H1 (cell line): ENCODE data around the gene SAMMSON.

Experiments
- EGR1 ChIP-seq: IDR thresholded peaks from 2 replicates; pipeline ENCODE4 v1.6.1; 2011; ENCODE audit warnings: low read depth, low read length, borderline replicate concordance
- EZH2 ChIP-seq: fragments of 200-600 bp; sonication (generic); IDR thresholded peaks from 2 replicates; pipeline ENCODE4 v1.7.1; 2012; ENCODE audit warnings: low read depth, mild to moderate bottlenecking, moderate library complexity, low read length, inconsistent platforms; ENCODE audit not compliant: severe bottlenecking
- JUND ChIP-seq: IDR thresholded peaks from 2 replicates; pipeline ENCODE4 v1.6.1; 2011; ENCODE audit warnings: mild to moderate bottlenecking, improper control_type of control experiment, low read length
- KDM5A ChIP-seq: fragments of 200-600 bp; IDR thresholded peaks from 2 replicates; pipeline ENCODE4 v1.7.1; 2012; ENCODE audit warnings: mild to moderate bottlenecking, low read length, inconsistent platforms, mixed read lengths
- MAFK ChIP-seq: IDR thresholded peaks from 2 replicates; pipeline ENCODE4 v1.6.1; 2012; ENCODE audit warnings: low read depth, mild to moderate bottlenecking, improper control_type of control experiment, low read length
- POLR2A ChIP-seq, 2 experiments: IDR thresholded peaks; 1 replicate in 1 of 2; 2 replicates in 1 of 2; pipeline ENCODE4 v1.6.1; 2011; ENCODE audit warnings: low read depth in 2 of 2, low read length in 2 of 2, mild to moderate bottlenecking in 2 of 2; ENCODE audit errors: control extremely low read depth in 1 of 2
- POLR2AphosphoS5 ChIP-seq: IDR thresholded peaks from 2 replicates; pipeline ENCODE4 v1.6.1; 2011; ENCODE audit warnings: low read depth, low read length
- TAF7 ChIP-seq: optimal IDR thresholded peaks from 2 replicates; pipeline ENCODE3; 2011; ENCODE audit warnings: low read depth, mild to moderate bottlenecking, inconsistent platforms, low read length, moderate library complexity, borderline replicate concordance
- TF ChIP-seq, protein P1 (sequence below), 3 experiments: IDR thresholded peaks; 1 replicate in 2 of 3; 2 replicates in 1 of 3; pipeline versions ENCODE4 v1.5.1 to v1.6.1; 2011; ENCODE audit warnings: low read length in 3 of 3, mild to moderate bottlenecking in 3 of 3, inconsistent platforms in 2 of 3, low read depth in 1 of 3, moderate library complexity in 1 of 3; ENCODE audit not compliant: insufficient read depth in 1 of 3; ENCODE audit errors: control extremely low read depth in 1 of 3

DNA sequence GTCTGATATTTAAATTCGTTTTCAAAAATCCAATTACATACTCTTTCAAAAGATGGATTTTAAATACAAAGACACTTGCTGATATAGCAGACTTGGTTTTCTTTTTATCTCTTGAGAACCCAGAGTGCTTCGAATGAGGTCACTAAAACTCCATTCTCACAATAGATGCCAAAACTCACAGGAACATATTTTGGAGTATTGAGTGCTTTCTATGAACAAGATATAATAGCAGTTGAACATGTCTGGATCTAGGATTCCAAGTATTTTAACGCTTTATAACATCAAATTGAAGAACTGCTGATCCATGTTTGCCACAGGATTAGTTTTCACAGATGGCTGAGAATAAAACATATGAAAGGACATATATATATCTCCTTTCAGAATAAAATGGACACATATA, 113.2 kb downstream of the SAMMSON start:
- TF ChIP-seq KDM5A (no peak), EZH2 (no peak), JUND (no peak), POLR2A (IDR thresholded peaks at IDR 0.05; ENCODE audit: control extremely low read depth in 1 of 2, low read depth in 2 of 2, low read length in 2 of 2) (no peak), TAF7 (no peak), EGR1 (no peak), MAFK (no peak), POLR2AphosphoS5 (no peak)
- TF ChIP-seq, protein P1, sequence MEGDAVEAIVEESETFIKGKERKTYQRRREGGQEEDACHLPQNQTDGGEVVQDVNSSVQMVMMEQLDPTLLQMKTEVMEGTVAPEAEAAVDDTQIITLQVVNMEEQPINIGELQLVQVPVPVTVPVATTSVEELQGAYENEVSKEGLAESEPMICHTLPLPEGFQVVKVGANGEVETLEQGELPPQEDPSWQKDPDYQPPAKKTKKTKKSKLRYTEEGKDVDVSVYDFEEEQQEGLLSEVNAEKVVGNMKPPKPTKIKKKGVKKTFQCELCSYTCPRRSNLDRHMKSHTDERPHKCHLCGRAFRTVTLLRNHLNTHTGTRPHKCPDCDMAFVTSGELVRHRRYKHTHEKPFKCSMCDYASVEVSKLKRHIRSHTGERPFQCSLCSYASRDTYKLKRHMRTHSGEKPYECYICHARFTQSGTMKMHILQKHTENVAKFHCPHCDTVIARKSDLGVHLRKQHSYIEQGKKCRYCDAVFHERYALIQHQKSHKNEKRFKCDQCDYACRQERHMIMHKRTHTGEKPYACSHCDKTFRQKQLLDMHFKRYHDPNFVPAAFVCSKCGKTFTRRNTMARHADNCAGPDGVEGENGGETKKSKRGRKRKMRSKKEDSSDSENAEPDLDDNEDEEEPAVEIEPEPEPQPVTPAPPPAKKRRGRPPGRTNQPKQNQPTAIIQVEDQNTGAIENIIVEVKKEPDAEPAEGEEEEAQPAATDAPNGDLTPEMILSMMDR (IDR thresholded peaks at IDR 0.05; ENCODE audit: control extremely low read depth in 1 of 3, insufficient read depth in 1 of 3, low read depth in 1 of 3, low read length in 3 of 3): no peak
